GM12878 (cell line): ENCODE measurements around the gene LRRC27. TPM values are rescaled to one million over a fixed set of nuclear protein-coding genes. Genes with fewer than 3 reads are reported as not detected.

Experiments
- ATAC-seq: fragments of 200-7000 bp; cut with Tn5 transposase; 3 replicates; pipeline ENCODE4 v1.9.1; 2020; ENCODE audit warnings: mild to moderate bottlenecking, moderate library complexity
- BruUV-seq: library from RNA; stranded (reverse); fragments of 400-500 nt; replicated peaks from 2 replicates; lab custom pipeline; 2021; lab: Mats Ljungman, UMichigan
- CTCF ChIA-PET: fragments of 300-600 bp; sonication (Branson Sonifier 250); formaldehyde crosslinking; extraction: SDS; loops from one replicate; lab custom pipeline; 2021; ENCODE audit warnings: inconsistent platforms; lab: Yijun Ruan, JAX
- POLR2A ChIA-PET: fragments of 350-600 bp; formaldehyde crosslinking; extraction: SDS; loops from one replicate; lab custom pipeline; 2021; ENCODE audit warnings: inconsistent platforms; lab: Charles Lee
- RAD21 ChIA-PET: fragments of 300-600 bp; sonication (Branson Sonifier 250); formaldehyde crosslinking; loops from one replicate; lab custom pipeline; 2023; ENCODE audit warnings: antibody characterized with exemption; ENCODE audit not compliant: unreplicated experiment; lab: Charles Lee
- SMC1A ChIA-PET: fragments of 300-600 bp; sonication (Branson Sonifier 250); formaldehyde crosslinking; loops from one replicate; lab custom pipeline; 2023; ENCODE audit not compliant: unreplicated experiment, uncharacterized antibody; lab: Charles Lee
- DNase-seq: peaks from one replicate; pipeline ENCODE4 v3.0.0-alpha.2; 2011; ENCODE audit warnings: low read depth, low spot score
- FAIRE-seq: peaks from 3 replicates; lab custom pipeline; 2011; peaks lifted over from hg19 to GRCh38; lab: Jason Lieb, UNC
- H2AFZ ChIP-seq: 2 replicates; pipeline ENCODE4 v1.6.0; 2011; ENCODE audit warnings: low read depth, low read length, control low read depth; ENCODE audit not compliant: control insufficient read depth
- H3K27ac ChIP-seq: 2 replicates; pipeline ENCODE4 v1.5.1; 2011; ENCODE audit warnings: control low read depth; ENCODE audit not compliant: control insufficient read depth, insufficient read depth
- H3K27me3 ChIP-seq, 2 experiments: replicated peaks in 1 of 2; 2 replicates each; pipeline versions ENCODE4 v1.6.0 to v1.6.1; 2011; ENCODE audit warnings: low read length in 1 of 2; ENCODE audit not compliant: control insufficient read depth in 2 of 2, insufficient read depth in 2 of 2
- H3K36me3 ChIP-seq, 2 experiments: 2 replicates each; pipeline ENCODE4 v1.5.1; 2011; ENCODE audit warnings: low read length in 1 of 2; ENCODE audit not compliant: control insufficient read depth in 2 of 2, insufficient read depth in 2 of 2
- H3K4me1 ChIP-seq: 2 replicates; pipeline ENCODE4 v1.6.1; 2011; ENCODE audit warnings: mild to moderate bottlenecking, low read length, moderate library complexity, mixed read lengths; ENCODE audit not compliant: control insufficient read depth, insufficient read depth
- H3K4me2 ChIP-seq: 2 replicates; pipeline ENCODE4 v1.6.0; 2011; ENCODE audit warnings: control low read depth; ENCODE audit not compliant: control insufficient read depth, insufficient read depth
- H3K4me3 ChIP-seq: fragments of 200-600 bp; sonication (generic); 2 replicates; pipeline ENCODE4 v1.5.1; 2016
- H3K79me2 ChIP-seq: 2 replicates; pipeline ENCODE4 v1.6.0; 2011; ENCODE audit warnings: low read length; ENCODE audit not compliant: control insufficient read depth, insufficient read depth
- H3K9ac ChIP-seq: 2 replicates; pipeline ENCODE4 v1.8.0; 2011; ENCODE audit warnings: low read length, control low read depth, mixed read lengths; ENCODE audit not compliant: control insufficient read depth, insufficient read depth
- H3K9me3 ChIP-seq: replicated peaks from 3 replicates; pipeline ENCODE4 v1.5.1; 2011; ENCODE audit warnings: mild to moderate bottlenecking, low read length; ENCODE audit not compliant: control insufficient read depth, insufficient read depth
- H4K20me1 ChIP-seq: 2 replicates; pipeline ENCODE4 v1.6.0; 2011; ENCODE audit not compliant: control insufficient read depth, insufficient read depth
- BCL3 ChIP-seq: IDR thresholded peaks from 2 replicates; pipeline ENCODE4 v1.6.1; 2011; ENCODE audit warnings: borderline replicate concordance, low read depth, mild to moderate bottlenecking, moderate library complexity, low read length; ENCODE audit not compliant: insufficient read depth, poor library complexity, severe bottlenecking
- BRCA1 ChIP-seq: IDR thresholded peaks from 2 replicates; pipeline ENCODE4 v1.6.1; 2011; ENCODE audit warnings: low read depth, low read length, improper control_type of control experiment
- EP300 ChIP-seq, 2 experiments: fragments of 150-350 bp in 1 of 2; IDR thresholded peaks; 2 replicates each; pipeline ENCODE4 v1.6.1; 2011 to 2012; ENCODE audit warnings: low read depth in 2 of 2, low read length in 2 of 2, borderline replicate concordance in 1 of 2, improper control_type of control experiment in 1 of 2, inconsistent platforms in 1 of 2; ENCODE audit not compliant: control insufficient read depth in 1 of 2
- ETV6 ChIP-seq, 2 experiments: fragments of 450-650 bp in 1 of 2; IDR thresholded peaks in 1 of 2; conservative IDR thresholded peaks in 1 of 2; 2 replicates each; pipeline ENCODE4 v1.6.1; 2014; ENCODE audit warnings: antibody characterized with exemption in 1 of 2, borderline replicate concordance in 1 of 2, low read depth in 1 of 2, mild to moderate bottlenecking in 1 of 2, moderate library complexity in 1 of 2
- IKZF2 ChIP-seq, 2 experiments: fragments of 450-650 bp; IDR thresholded peaks; 2 replicates each; pipeline ENCODE4 v1.6.1; 2017; ENCODE audit warnings: mild to moderate bottlenecking in 2 of 2, moderate library complexity in 2 of 2
- IRF5 ChIP-seq: fragments of 450-650 bp; IDR thresholded peaks from 2 replicates; pipeline ENCODE4 v1.6.1; 2017; ENCODE audit warnings: borderline replicate concordance
- JUNB ChIP-seq: IDR thresholded peaks from 2 replicates; pipeline ENCODE4 v1.6.1; 2016; ENCODE audit warnings: antibody characterized with exemption, mild to moderate bottlenecking
- JUND ChIP-seq: IDR thresholded peaks from 2 replicates; pipeline ENCODE4 v1.6.1; 2012; ENCODE audit warnings: low read depth, mild to moderate bottlenecking, low read length, improper control_type of control experiment, moderate library complexity
- SMAD5 ChIP-seq: IDR thresholded peaks from 2 replicates; pipeline ENCODE4 v1.6.1; 2016; ENCODE audit warnings: antibody characterized with exemption, low read depth
- SP1 ChIP-seq: IDR thresholded peaks from one replicate; pipeline ENCODE4 v1.6.1; 2011; ENCODE audit warnings: low read depth, low read length
- TCF3 ChIP-seq: IDR thresholded peaks from 2 replicates; pipeline ENCODE4 v1.6.1; 2012; ENCODE audit warnings: low read depth, mild to moderate bottlenecking, low read length, borderline replicate concordance; ENCODE audit not compliant: insufficient read depth
- WRNIP1 ChIP-seq: IDR thresholded peaks from 2 replicates; pipeline ENCODE4 v1.6.1; 2011; ENCODE audit warnings: low read depth, low read length, improper control_type of control experiment, borderline replicate concordance
- ZBED1 ChIP-seq: IDR thresholded peaks from 2 replicates; pipeline ENCODE4 v1.6.1; 2016; ENCODE audit warnings: borderline replicate concordance
- ZNF622 ChIP-seq: fragments of 450-650 bp; IDR thresholded peaks from 2 replicates; pipeline ENCODE4 v1.6.1; 2017; ENCODE audit warnings: mild to moderate bottlenecking, inconsistent platforms
- WGBS: methylation state at CpG from one replicate; pipeline ENCODE4 v1.1.6; 2016; ENCODE audit warnings: low lambda C conversion rate; ENCODE audit not compliant: insufficient replicate concordance, insufficient coverage; ENCODE audit errors: missing lambda C conversion rate; 5-methylcytosine and 5-hydroxymethylcytosine counted together
- in situ Hi-C: fragments of 300-500 bp; cut with MboI; formaldehyde crosslinking; loops from 9 replicates; pipeline ENCODE4 v1.14.3; 2018; ENCODE audit warnings: mixed read lengths
- intact Hi-C: fragments of 100-400 bp; cut with micrococcal nuclease; formaldehyde crosslinking; loops from one replicate; pipeline ENCODE4 v1.14.2; 2022; ENCODE audit not compliant: unreplicated experiment
- polyA plus RNA-seq, 11 experiments: library from polyadenylated mRNA; depleted of rRNA in 4 of 11; unstranded in 6 of 11; stranded (reverse) in 5 of 11; fragments of >200 nt; fragmentation: Nextera tagmentation in 4 of 11; fragmentation: Illumina TruSeq in 1 of 11; extraction: Ambion mirVana in 4 of 11; extraction: Trizol in 1 of 11; gene quantifications; 1 replicate in 1 of 11; 2 replicates in 10 of 11; pipeline versions ENCODE4 v1.2.1 to v1.2.3, GENCODE V29; 2011 to 2016; ENCODE audit warnings: inconsistent platforms in 2 of 11, missing spikeins in 2 of 11, low read depth in 1 of 11
- total RNA-seq, 4 experiments: library from RNA; depleted of rRNA in 3 of 4; stranded (reverse); fragments of >200 nt in 3 of 4; fragmentation: Illumina TruSeq in 1 of 4; extraction: Trizol in 1 of 4; gene quantifications; 2 replicates each; pipeline versions ENCODE4 v1.2.1 to v1.2.3, GENCODE V29; 2013 to 2021

The LRRC27 gene
- total and polyA plus RNA-seq, 10 of the 15 experiments (the other 5 are each of a cell fraction or from before 2014, with no cell fraction given): 0.48 to 6.9 (median 4.7) TPM

- FAIRE-seq (no peak), ATAC-seq (no peak), DNase-seq (no peak)
- 60% methylated on average over 21 of the region's 21 CpGs for WGBS
- H3K79me2 ChIP-seq: no peaks in the 10 kb centered on the region
- no peak overlapping the region for H3K4me3 ChIP-seq
- no peaks in the 10 kb centered on the region for H3K27me3 ChIP-seq
- no peak overlapping the region for H3K4me2 ChIP-seq
- no TSS peak for BruUV-seq
- H2AFZ ChIP-seq: no peak overlapping the region
- RAD21 ChIA-PET: no interaction called here
- intact Hi-C loops (no loop called here), in situ Hi-C loops (no loop called here)
- H4K20me1 ChIP-seq: no peaks in the 10 kb centered on the region
- no peak overlapping the region for H3K9ac ChIP-seq
- SMC1A ChIA-PET: no interaction called here
- H3K27ac ChIP-seq: no peak overlapping the region
- no peaks in the 10 kb centered on the region for H3K9me3 ChIP-seq
- CTCF ChIA-PET: no interaction called here
- TF ChIP-seq JUND (no peak), ZNF622 (no peak)
- no peaks in the 10 kb centered on the region for H3K36me3 ChIP-seq
- POLR2A ChIA-PET: no interaction called here
- H3K4me1 ChIP-seq: no peaks in the 10 kb centered on the region
Measured at GRCh38 chr10:132414402-132415016, 82.5 kb downstream of the LRRC27 start.

- BruUV-seq: no TSS peak
- Histone ChIP-seq H2AFZ (no peak overlapping the region), H3K4me3 (no peak overlapping the region), H3K9me3 (no peaks in the 10 kb centered on the region), H3K9ac (no peak overlapping the region), H3K79me2 (no peaks in the 10 kb centered on the region), H3K36me3 (no peaks in the 10 kb centered on the region), H4K20me1 (no peaks in the 10 kb centered on the region), H3K4me1 (no peaks in the 10 kb centered on the region), H3K27ac (no peak overlapping the region), H3K4me2 (no peak overlapping the region), H3K27me3 (no peaks in the 10 kb centered on the region)
- ChIA-PET RAD21 (no interaction called here), CTCF (no interaction called here), SMC1A (no interaction called here), POLR2A (no interaction called here)
- WGBS: 47% methylated on average over 5 of the region's 5 CpGs
- in situ Hi-C loops: no loop called here
- intact Hi-C loops: no loop called here
- no peak for ATAC-seq
- DNase-seq: no peak
- FAIRE-seq: no peak
- TF ChIP-seq TCF3: 0 out of 2 replicates have a peak, but pooled peaks have one; percentile 55
- TF ChIP-seq WRNIP1: no peak
- TF ChIP-seq SP1: no peak
- TF ChIP-seq SMAD5: no peak
- no peak for TF ChIP-seq JUNB
- TF ChIP-seq IKZF2 (IDR thresholded peaks at IDR 0.05): no peak
- TF ChIP-seq IRF5: no peak
- peak; percentile 93 for TF ChIP-seq BCL3
- TF ChIP-seq EP300 (IDR thresholded peaks at IDR 0.05; ENCODE audit: borderline replicate concordance in 1 of 2, control insufficient read depth in 1 of 2, low read depth in 2 of 2, low read length in 2 of 2): no peak
- TF ChIP-seq BRCA1: no peak
- no peak for TF ChIP-seq ZBED1
- no peak for TF ChIP-seq ETV6 (conservative IDR thresholded peaks at IDR 0.05 in 1 of 2, IDR thresholded peaks at IDR 0.05 in 1 of 2; ENCODE audit: borderline replicate concordance in 1 of 2, low read depth in 1 of 2)
Measured at GRCh38 chr10:132415255-132415654, 83.3 kb downstream of the LRRC27 start.
